Measurements from ENCODE around the gene LRP5.

GRCh38 chr11:68271781-68272608 is 40.4 kb upstream of the LRP5 start, which contains the start of gene C11orf24:
- TF ChIP-seq, protein P1, sequence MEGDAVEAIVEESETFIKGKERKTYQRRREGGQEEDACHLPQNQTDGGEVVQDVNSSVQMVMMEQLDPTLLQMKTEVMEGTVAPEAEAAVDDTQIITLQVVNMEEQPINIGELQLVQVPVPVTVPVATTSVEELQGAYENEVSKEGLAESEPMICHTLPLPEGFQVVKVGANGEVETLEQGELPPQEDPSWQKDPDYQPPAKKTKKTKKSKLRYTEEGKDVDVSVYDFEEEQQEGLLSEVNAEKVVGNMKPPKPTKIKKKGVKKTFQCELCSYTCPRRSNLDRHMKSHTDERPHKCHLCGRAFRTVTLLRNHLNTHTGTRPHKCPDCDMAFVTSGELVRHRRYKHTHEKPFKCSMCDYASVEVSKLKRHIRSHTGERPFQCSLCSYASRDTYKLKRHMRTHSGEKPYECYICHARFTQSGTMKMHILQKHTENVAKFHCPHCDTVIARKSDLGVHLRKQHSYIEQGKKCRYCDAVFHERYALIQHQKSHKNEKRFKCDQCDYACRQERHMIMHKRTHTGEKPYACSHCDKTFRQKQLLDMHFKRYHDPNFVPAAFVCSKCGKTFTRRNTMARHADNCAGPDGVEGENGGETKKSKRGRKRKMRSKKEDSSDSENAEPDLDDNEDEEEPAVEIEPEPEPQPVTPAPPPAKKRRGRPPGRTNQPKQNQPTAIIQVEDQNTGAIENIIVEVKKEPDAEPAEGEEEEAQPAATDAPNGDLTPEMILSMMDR (IDR thresholded peaks at IDR 0.05): peak in 2 of 6 experiments; percentile 8 to 17
- TF ChIP-seq POLR2A (IDR thresholded peaks at IDR 0.05): peak in 1 of 2 donors; percentile 90

All from thyroid gland (tissue), 4 donors.